Body of pancreas (tissue), 4 donors: ENCODE measurements around the gene MLLT10. TPM values are rescaled to one million over a fixed set of nuclear protein-coding genes. Genes with fewer than 3 reads are reported as not detected.

ENCODE experiments used
- ATAC-seq: fragments of 150-250 bp; one replicate; pipeline ENCODE4 v1.9.1; 2016
- DNase-seq, 4 donors: peaks; one replicate each; pipeline ENCODE4 v3.0.0-alpha.2; 2019
- H3K27ac ChIP-seq, 4 donors: fragments of 200-600 bp; sonication (generic); 1 replicate in 3 of 4; 2 replicates in 1 of 4; pipeline versions ENCODE4 v1.5.1 to v1.6.1; 2016 to 2019; ENCODE audit warnings: mild to moderate bottlenecking in 1 of 4, mixed read lengths in 1 of 4, moderate library complexity in 1 of 4
- H3K27me3 ChIP-seq, 2 donors: fragments of 200-600 bp; sonication (generic); one replicate each; pipeline ENCODE4 v1.6.0; 2016; ENCODE audit warnings: mild to moderate bottlenecking in 1 of 2
- H3K36me3 ChIP-seq, 2 donors: fragments of 200-600 bp; sonication (generic); replicated peaks in 1 of 2; 2 replicates each; pipeline ENCODE4 v1.5.1; 2016; ENCODE audit warnings: low read depth in 2 of 2; ENCODE audit not compliant: insufficient read depth in 1 of 2
- H3K4me1 ChIP-seq: fragments of 200-600 bp; sonication (generic); one replicate; pipeline ENCODE4 v1.6.0; 2016
- H3K4me3 ChIP-seq, 2 donors: fragments of 200-600 bp; sonication (generic); 1 replicate in 1 of 2; 2 replicates in 1 of 2; pipeline ENCODE4 v1.5.1; 2016 to 2019
- H3K9me3 ChIP-seq, 3 donors: fragments of 200-600 bp; sonication (generic); 1 replicate in 2 of 3; 2 replicates in 1 of 3; pipeline ENCODE4 v1.5.1; 2016
- CTCF ChIP-seq, 7 experiments: fragments of 450-650 bp in 4 of 7; fragments of 200-600 bp in 3 of 7; sonication (generic) in 3 of 7; IDR thresholded peaks; one replicate each; pipeline ENCODE4 v1.5.1; 2016 to 2019; ENCODE audit warnings: antibody characterized with exemption in 7 of 7
- POLR2A ChIP-seq, 3 donors: fragments of 450-650 bp; IDR thresholded peaks; one replicate each; pipeline ENCODE4 v1.6.1; 2016; ENCODE audit warnings: antibody characterized with exemption in 3 of 3, mild to moderate bottlenecking in 2 of 3
- WGBS, 2 donors: methylation state at CpG; one replicate each; pipeline ENCODE4 v1.1.5; 2017; 5-methylcytosine and 5-hydroxymethylcytosine counted together
- intact Hi-C: fragments of 100-400 bp; cut with DNase I; formaldehyde crosslinking; loops from one replicate; pipeline ENCODE4 v1.15.1; 2023
- total RNA-seq, 2 donors: library from RNA; depleted of rRNA; stranded (reverse); fragments of >200 nt; gene quantifications; one replicate each; pipeline ENCODE4 v1.1.0, GENCODE V29; 2016

The MLLT10 gene
- total RNA-seq, 2 donors from 2014 or later = 23.7 to 30.1 TPM

- Histone ChIP-seq H3K4me3 (no peak overlapping the region), H3K36me3 (no peaks in the 10 kb centered on the region), H3K27me3 (no peaks in the 10 kb centered on the region), H3K4me1 (peaks cover 17% of the 10 kb centered on the region), H3K27ac (no peak overlapping the region), H3K9me3 (no peaks in the 10 kb centered on the region)
- no peak for DNase-seq
- no peak for ATAC-seq
- no peak for TF ChIP-seq POLR2A (IDR thresholded peaks at IDR 0.05)
- TF ChIP-seq CTCF (IDR thresholded peaks at IDR 0.05) = no peak
- WGBS, 2 donors = 75 to 82% methylated on average over 6 of the region's 6 CpGs
- intact Hi-C loops = no loop called here
Observed at GRCh38 chr10:21721000-21721665, 187.1 kb downstream of the MLLT10 start.

GRCh38 chr10:21722209-21722608, 188.2 kb downstream of the MLLT10 start:
- no peak overlapping the region for H3K4me3 ChIP-seq
- ATAC-seq (no peak), DNase-seq (no peak)
- no peaks in the 10 kb centered on the region for H3K36me3 ChIP-seq
- 93 to 95% methylated on average over 2 of the region's 2 CpGs for WGBS, 2 donors
- peaks cover 21% of the 10 kb centered on the region for H3K4me1 ChIP-seq
- H3K9me3 ChIP-seq = no peaks in the 10 kb centered on the region
- H3K27me3 ChIP-seq = no peaks in the 10 kb centered on the region
- no peak for TF ChIP-seq CTCF (IDR thresholded peaks at IDR 0.05)
- TF ChIP-seq POLR2A (IDR thresholded peaks at IDR 0.05) = no peak
- intact Hi-C loops = no loop called here
- H3K27ac ChIP-seq = no peak overlapping the region

GRCh38 chr10:21724020-21724589, 190.1 kb downstream of the MLLT10 start:
- ATAC-seq (no peak), DNase-seq (no peak)
- intact Hi-C loops = no loop called here
- WGBS, 2 donors = 72 to 78% methylated on average over 7 of the region's 7 CpGs
- Histone ChIP-seq H3K4me3 (no peak overlapping the region), H3K4me1 (peaks cover 27% of the 10 kb centered on the region), H3K9me3 (no peaks in the 10 kb centered on the region), H3K27me3 (no peaks in the 10 kb centered on the region), H3K36me3 (no peaks in the 10 kb centered on the region), H3K27ac (peak overlapping the region in 1 of 4 donors; percentile 20)
- TF ChIP-seq POLR2A (IDR thresholded peaks at IDR 0.05) (no peak), CTCF (IDR thresholded peaks at IDR 0.05) (no peak)

- intact Hi-C loops = no loop called here
- 4 to 10% methylated on average over 4 of the region's 4 CpGs for WGBS, 2 donors
- H3K4me1 ChIP-seq = peaks cover 27% of the 10 kb centered on the region
- ATAC-seq = peak; percentile 94
- no peak for TF ChIP-seq CTCF (IDR thresholded peaks at IDR 0.05)
- TF ChIP-seq POLR2A (IDR thresholded peaks at IDR 0.05) = no peak
- no peak overlapping the region for H3K4me3 ChIP-seq
- H3K27ac ChIP-seq = peak overlapping the region in 3 of 4 donors; percentile 13 to 60 (median 20)
- DNase-seq = peak; percentile 90 to 97 (median 94)
- no peaks in the 10 kb centered on the region for H3K27me3 ChIP-seq
- no peaks in the 10 kb centered on the region for H3K36me3 ChIP-seq
- H3K9me3 ChIP-seq = no peaks in the 10 kb centered on the region
Observed at GRCh38 chr10:21724687-21725367, 190.8 kb downstream of the MLLT10 start.
